HCT116 (cell line): ENCODE data around the gene PERCC1. TPM values are rescaled to one million over a fixed set of nuclear protein-coding genes. Genes with fewer than 3 reads are reported as not detected.

Experiments
- ATAC-seq: fragments of 200-7000 bp; cut with Tn5 transposase; 2 replicates; pipeline ENCODE4 v1.9.1; 2020; ENCODE audit warnings: mild to moderate bottlenecking, moderate library complexity
- BruUV-seq: library from RNA; stranded (reverse); fragments of 400-500 nt; replicated peaks from 2 replicates; lab custom pipeline; 2021; lab: Mats Ljungman, UMichigan
- CTCF ChIA-PET: fragments of 300-600 bp; sonication (Branson Sonifier 250); formaldehyde crosslinking; loops from one replicate; lab custom pipeline; 2021; ENCODE audit warnings: antibody characterized with exemption; lab: Charles Lee
- POLR2A ChIA-PET: fragments of 300-600, 350-600 bp; sonication (Branson Sonifier 250); formaldehyde crosslinking; loops from one replicate; lab custom pipeline; 2021; ENCODE audit warnings: antibody characterized with exemption; lab: Charles Lee
- RAD21 ChIA-PET, 2 experiments: fragments of 300-600 bp; sonication (Branson Sonifier 250); formaldehyde crosslinking; loops; one replicate each; lab custom pipeline; 2023; ENCODE audit warnings: low total read pairs in 2 of 2; ENCODE audit not compliant: uncharacterized antibody in 2 of 2, unreplicated experiment in 2 of 2, low non-redundant PET in 1 of 2; lab: Charles Lee
- DNase-seq: peaks from one replicate; pipeline ENCODE4 v3.0.0-alpha.2; 2010; ENCODE audit warnings: low read depth, low spot score
- H2AFZ ChIP-seq: fragments of 200-600 bp; shearing (Covaris generic), sonication (generic); 2 replicates; pipeline ENCODE4 v1.6.1; 2017; ENCODE audit warnings: low read depth, mixed run types, mixed read lengths, antibody characterized with exemption, low read length; ENCODE audit not compliant: poor library complexity, severe bottlenecking
- H3K27ac ChIP-seq: 2 replicates; pipeline ENCODE4 v1.5.1; 2012; ENCODE audit warnings: low read depth, low read length
- H3K27me3 ChIP-seq: fragments of 200-600 bp; sonication (generic); 2 replicates; pipeline ENCODE4 v1.6.1; 2016; ENCODE audit warnings: mixed run types, low read length, mixed read lengths; ENCODE audit not compliant: insufficient read depth
- H3K36me3 ChIP-seq, 2 experiments: fragments of 200-500 bp in 1 of 2; fragments of 200-600 bp in 1 of 2; sonication (Bioruptor generic) in 1 of 2; sonication (generic) in 1 of 2; 2 replicates each; pipeline versions ENCODE4 v1.5.1 to v1.6.1; 2014 to 2016; ENCODE audit warnings: low read length in 2 of 2, inconsistent platforms in 1 of 2, mixed read lengths in 1 of 2, mixed run types in 1 of 2; ENCODE audit not compliant: insufficient read depth in 2 of 2, control insufficient read depth in 1 of 2
- H3K4me1 ChIP-seq, 2 experiments: fragments of 200-600 bp in 1 of 2; sonication (generic) in 1 of 2; 2 replicates each; pipeline versions ENCODE4 v1.5.1 to v1.6.1; 2012 to 2017; ENCODE audit warnings: low read length in 2 of 2, inconsistent platforms in 1 of 2, mild to moderate bottlenecking in 1 of 2, mixed read lengths in 1 of 2, mixed run types in 1 of 2, moderate library complexity in 1 of 2; ENCODE audit not compliant: insufficient read depth in 2 of 2, control insufficient read depth in 1 of 2
- H3K4me2 ChIP-seq: fragments of 200-600 bp; sonication (generic); 2 replicates; pipeline ENCODE4 v1.6.1; 2017; ENCODE audit warnings: mixed run types, low read length, mixed read lengths
- H3K4me3 ChIP-seq, 2 experiments: fragments of 200-600 bp in 1 of 2; sonication (generic) in 1 of 2; replicated peaks in 1 of 2; 2 replicates each; pipeline ENCODE4 v1.5.1; 2011 to 2016; ENCODE audit warnings: low read length in 2 of 2, control low read depth in 1 of 2, low read depth in 1 of 2, mild to moderate bottlenecking in 1 of 2, mixed read lengths in 1 of 2, mixed run types in 1 of 2
- H3K79me2 ChIP-seq: fragments of 200-600 bp; sonication (generic); 2 replicates; pipeline ENCODE4 v1.6.1; 2017; ENCODE audit warnings: mild to moderate bottlenecking, mixed run types, low read length, moderate library complexity, mixed read lengths; ENCODE audit not compliant: insufficient read depth
- H3K9ac ChIP-seq: fragments of 200-600 bp; sonication (generic); 2 replicates; pipeline ENCODE4 v1.6.1; 2016; ENCODE audit warnings: low read length, mixed read lengths
- H3K9me2 ChIP-seq: fragments of 200-600 bp; sonication (generic), shearing (Covaris generic); 2 replicates; pipeline ENCODE4 v1.6.1; 2017; ENCODE audit warnings: mixed run types, mild to moderate bottlenecking, moderate library complexity; ENCODE audit not compliant: insufficient read depth
- H3K9me3 ChIP-seq, 2 experiments: fragments of 200-500 bp in 1 of 2; fragments of 200-600 bp in 1 of 2; sonication (Bioruptor generic) in 1 of 2; sonication (generic) in 1 of 2; 2 replicates each; pipeline ENCODE4 v1.6.1; 2014 to 2017; ENCODE audit warnings: low read length in 2 of 2, mixed read lengths in 2 of 2, inconsistent platforms in 1 of 2, low read depth in 1 of 2, mild to moderate bottlenecking in 1 of 2, mixed run types in 1 of 2, moderate library complexity in 1 of 2; ENCODE audit not compliant: control insufficient read depth in 1 of 2, insufficient read depth in 1 of 2
- H4K20me1 ChIP-seq: fragments of 200-600 bp; sonication (generic), shearing (Covaris generic); 2 replicates; pipeline ENCODE4 v1.6.1; 2017; ENCODE audit warnings: mixed run types, mild to moderate bottlenecking, moderate library complexity; ENCODE audit not compliant: insufficient read depth
- CEBPB ChIP-seq: IDR thresholded peaks from 2 replicates; pipeline ENCODE4 v1.6.1; 2012; ENCODE audit warnings: low read depth
- ELF1 ChIP-seq: IDR thresholded peaks from 2 replicates; pipeline ENCODE4 v1.6.1; 2012; ENCODE audit warnings: low read depth, borderline replicate concordance
- JUND ChIP-seq: IDR thresholded peaks from 2 replicates; pipeline ENCODE4 v1.6.1; 2012
- RAD21 ChIP-seq: IDR thresholded peaks from 2 replicates; pipeline ENCODE4 v1.6.1; 2012; ENCODE audit warnings: low read depth, mild to moderate bottlenecking
- intact Hi-C: fragments of 100-400 bp; cut with micrococcal nuclease; formaldehyde crosslinking; loops from 2 replicates; pipeline ENCODE4 v1.10.0; 2022
- total RNA-seq: library from RNA; stranded (reverse); gene quantifications from one replicate; pipeline ENCODE4 v1.2.1, GENCODE V29; 2021; ENCODE audit not compliant: unreplicated experiment
- TF ChIP-seq, protein P1 (sequence below): IDR thresholded peaks from 2 replicates; pipeline ENCODE4 v1.6.1; 2012
- TF ChIP-seq, protein P2 (sequence below): IDR thresholded peaks from 2 replicates; pipeline ENCODE4 v1.6.1; 2012
- TF ChIP-seq, protein P3 (sequence below), 3 experiments: fragments of 200-600 bp in 1 of 3; sonication (generic) in 1 of 3; IDR thresholded peaks in 2 of 3; conservative IDR thresholded peaks in 1 of 3; 2 replicates each; pipeline ENCODE4 v1.5.1; 2012 to 2017; ENCODE audit warnings: low read depth in 2 of 3, low read length in 2 of 3, antibody characterized with exemption in 1 of 3, borderline replicate concordance in 1 of 3, control low read depth in 1 of 3, mild to moderate bottlenecking in 1 of 3, mixed read lengths in 1 of 3, mixed run types in 1 of 3, moderate library complexity in 1 of 3; ENCODE audit not compliant: insufficient read depth in 1 of 3
- TF ChIP-seq, protein P4 (sequence below): IDR thresholded peaks from 2 replicates; pipeline ENCODE4 v1.6.1; 2011; ENCODE audit warnings: mild to moderate bottlenecking, low read length, moderate library complexity; ENCODE audit not compliant: insufficient replicate concordance; ENCODE audit errors: extremely low read depth

PERCC1 gene
- total RNA-seq, 1 experiment from 2014 or later = not detected

DNA sequence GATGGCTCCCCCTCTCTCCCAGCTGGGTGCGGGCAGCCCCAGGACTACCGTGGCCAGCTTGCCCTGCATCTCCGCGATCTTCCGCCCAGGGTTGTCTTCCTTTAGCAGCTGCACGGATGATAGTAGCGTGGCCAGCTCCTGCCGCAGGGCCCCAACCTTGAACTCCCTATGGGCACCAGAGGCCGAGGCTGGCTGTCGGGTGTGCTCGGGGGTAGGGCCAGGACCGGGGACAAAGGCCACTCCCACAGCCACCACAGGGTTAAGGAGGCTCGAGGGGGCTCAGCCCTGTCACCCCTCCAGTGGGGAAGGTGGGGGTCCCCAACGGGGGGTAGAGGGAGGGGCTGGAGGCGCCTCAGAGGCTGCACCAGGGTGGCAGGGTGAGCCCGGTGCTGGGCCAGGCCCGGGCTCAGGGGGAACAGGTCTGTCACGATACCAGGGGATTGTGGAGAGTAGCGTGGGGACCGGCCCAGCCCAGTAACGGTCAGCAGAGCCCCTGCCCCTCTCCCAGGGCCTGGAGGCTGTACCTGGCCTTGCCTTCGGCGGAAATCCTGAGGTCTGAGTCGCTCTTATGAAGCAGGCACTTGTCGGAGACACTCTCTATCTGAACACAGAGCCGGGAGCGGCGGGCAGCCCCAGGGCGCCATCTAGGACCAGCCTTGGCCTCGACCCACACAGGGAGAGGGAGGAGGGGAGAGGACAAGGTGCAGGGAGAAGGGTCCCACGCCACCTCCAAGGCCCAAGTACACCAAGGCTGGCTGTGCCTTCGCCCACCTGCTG, 5.2 kb downstream of the PERCC1 start:
- no peaks in the 10 kb centered on the region for H4K20me1 ChIP-seq
- RAD21 ChIA-PET = no interaction called here
- TF ChIP-seq, protein P1, sequence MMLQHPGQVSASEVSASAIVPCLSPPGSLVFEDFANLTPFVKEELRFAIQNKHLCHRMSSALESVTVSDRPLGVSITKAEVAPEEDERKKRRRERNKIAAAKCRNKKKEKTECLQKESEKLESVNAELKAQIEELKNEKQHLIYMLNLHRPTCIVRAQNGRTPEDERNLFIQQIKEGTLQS = no peak
- TF ChIP-seq, protein P2, sequence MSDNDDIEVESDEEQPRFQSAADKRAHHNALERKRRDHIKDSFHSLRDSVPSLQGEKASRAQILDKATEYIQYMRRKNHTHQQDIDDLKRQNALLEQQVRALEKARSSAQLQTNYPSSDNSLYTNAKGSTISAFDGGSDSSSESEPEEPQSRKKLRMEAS = no peak
- TF ChIP-seq JUND (no peak), RAD21 (no peak), CEBPB (no peak), ELF1 (no peak)
- TF ChIP-seq, protein P3, sequence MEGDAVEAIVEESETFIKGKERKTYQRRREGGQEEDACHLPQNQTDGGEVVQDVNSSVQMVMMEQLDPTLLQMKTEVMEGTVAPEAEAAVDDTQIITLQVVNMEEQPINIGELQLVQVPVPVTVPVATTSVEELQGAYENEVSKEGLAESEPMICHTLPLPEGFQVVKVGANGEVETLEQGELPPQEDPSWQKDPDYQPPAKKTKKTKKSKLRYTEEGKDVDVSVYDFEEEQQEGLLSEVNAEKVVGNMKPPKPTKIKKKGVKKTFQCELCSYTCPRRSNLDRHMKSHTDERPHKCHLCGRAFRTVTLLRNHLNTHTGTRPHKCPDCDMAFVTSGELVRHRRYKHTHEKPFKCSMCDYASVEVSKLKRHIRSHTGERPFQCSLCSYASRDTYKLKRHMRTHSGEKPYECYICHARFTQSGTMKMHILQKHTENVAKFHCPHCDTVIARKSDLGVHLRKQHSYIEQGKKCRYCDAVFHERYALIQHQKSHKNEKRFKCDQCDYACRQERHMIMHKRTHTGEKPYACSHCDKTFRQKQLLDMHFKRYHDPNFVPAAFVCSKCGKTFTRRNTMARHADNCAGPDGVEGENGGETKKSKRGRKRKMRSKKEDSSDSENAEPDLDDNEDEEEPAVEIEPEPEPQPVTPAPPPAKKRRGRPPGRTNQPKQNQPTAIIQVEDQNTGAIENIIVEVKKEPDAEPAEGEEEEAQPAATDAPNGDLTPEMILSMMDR (IDR thresholded peaks at IDR 0.05 in 2 of 3, conservative IDR thresholded peaks at IDR 0.05 in 1 of 3; ENCODE audit: borderline replicate concordance in 1 of 3, insufficient read depth in 1 of 3, low read depth in 2 of 3, low read length in 2 of 3) = no peak
- TF ChIP-seq, protein P4, sequence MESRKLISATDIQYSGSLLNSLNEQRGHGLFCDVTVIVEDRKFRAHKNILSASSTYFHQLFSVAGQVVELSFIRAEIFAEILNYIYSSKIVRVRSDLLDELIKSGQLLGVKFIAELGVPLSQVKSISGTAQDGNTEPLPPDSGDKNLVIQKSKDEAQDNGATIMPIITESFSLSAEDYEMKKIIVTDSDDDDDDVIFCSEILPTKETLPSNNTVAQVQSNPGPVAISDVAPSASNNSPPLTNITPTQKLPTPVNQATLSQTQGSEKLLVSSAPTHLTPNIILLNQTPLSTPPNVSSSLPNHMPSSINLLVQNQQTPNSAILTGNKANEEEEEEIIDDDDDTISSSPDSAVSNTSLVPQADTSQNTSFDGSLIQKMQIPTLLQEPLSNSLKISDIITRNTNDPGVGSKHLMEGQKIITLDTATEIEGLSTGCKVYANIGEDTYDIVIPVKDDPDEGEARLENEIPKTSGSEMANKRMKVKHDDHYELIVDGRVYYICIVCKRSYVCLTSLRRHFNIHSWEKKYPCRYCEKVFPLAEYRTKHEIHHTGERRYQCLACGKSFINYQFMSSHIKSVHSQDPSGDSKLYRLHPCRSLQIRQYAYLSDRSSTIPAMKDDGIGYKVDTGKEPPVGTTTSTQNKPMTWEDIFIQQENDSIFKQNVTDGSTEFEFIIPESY = no peak
- H3K9ac ChIP-seq = no peak overlapping the region
- H3K4me1 ChIP-seq = no peaks in the 10 kb centered on the region
- intact Hi-C loops = no loop called here
- CTCF ChIA-PET = no interaction called here
- H3K27ac ChIP-seq = no peak overlapping the region
- no peaks in the 10 kb centered on the region for H3K27me3 ChIP-seq
- no peak overlapping the region for H3K4me3 ChIP-seq
- H3K79me2 ChIP-seq = no peaks in the 10 kb centered on the region
- DNase-seq (no peak), ATAC-seq (peak; percentile 53)
- POLR2A ChIA-PET = no interaction called here
- no peak overlapping the region for H2AFZ ChIP-seq
- BruUV-seq = no TSS peak
- H3K4me2 ChIP-seq = no peak overlapping the region
- no peaks in the 10 kb centered on the region for H3K9me3 ChIP-seq
- H3K9me2 ChIP-seq = no peaks in the 10 kb centered on the region
- H3K36me3 ChIP-seq = no peaks in the 10 kb centered on the region
